HEK293T (cell line): ENCODE measurements around the gene SPDEF.

Source experiments
- BHLHE40 ChIP-seq: fragments of 450-650 bp; IDR thresholded peaks from 2 replicates; pipeline ENCODE4 v1.6.1; 2016; ENCODE audit warnings: mild to moderate bottlenecking, moderate library complexity, borderline replicate concordance
- ELF4 ChIP-seq: fragments of 450-650 bp; IDR thresholded peaks from 2 replicates; pipeline ENCODE4 v1.6.1; 2017; ENCODE audit warnings: antibody characterized with exemption
- FOXA1 ChIP-seq: fragments of 450-650 bp; IDR thresholded peaks from 2 replicates; pipeline ENCODE4 v1.6.1; 2016; ENCODE audit warnings: mild to moderate bottlenecking
- FOXK2 ChIP-seq: fragments of 450-650 bp; IDR thresholded peaks from 2 replicates; pipeline ENCODE4 v1.6.1; 2016; ENCODE audit warnings: mild to moderate bottlenecking
- FOXM1 ChIP-seq: fragments of 450-650 bp; IDR thresholded peaks from 2 replicates; pipeline ENCODE4 v1.6.1; 2017; ENCODE audit warnings: mild to moderate bottlenecking, borderline replicate concordance
- HDGF ChIP-seq: fragments of 450-650 bp; IDR thresholded peaks from 2 replicates; pipeline ENCODE4 v1.6.1; 2017; ENCODE audit warnings: antibody characterized with exemption, borderline replicate concordance
- L3MBTL2 ChIP-seq: fragments of 450-650 bp; conservative IDR thresholded peaks from 2 replicates; pipeline ENCODE4 v1.6.1; 2016; ENCODE audit warnings: mild to moderate bottlenecking
- LEF1 ChIP-seq: fragments of 450-650 bp; IDR thresholded peaks from 2 replicates; pipeline ENCODE4 v1.6.1; 2017; ENCODE audit warnings: mild to moderate bottlenecking, borderline replicate concordance
- NFRKB ChIP-seq: fragments of 450-650 bp; IDR thresholded peaks from 2 replicates; pipeline ENCODE4 v1.6.1; 2016; ENCODE audit warnings: mild to moderate bottlenecking, moderate library complexity
- PKNOX1 ChIP-seq: fragments of 450-650 bp; IDR thresholded peaks from 2 replicates; pipeline ENCODE4 v1.6.1; 2016
- SP1 ChIP-seq: fragments of 450-650 bp; IDR thresholded peaks from 2 replicates; pipeline ENCODE4 v1.6.1; 2017
- SUZ12 ChIP-seq: fragments of 450-650 bp; IDR thresholded peaks from 2 replicates; pipeline ENCODE4 v1.6.1; 2016; ENCODE audit warnings: mild to moderate bottlenecking

GRCh38 chr6:34596798-34597197 is 40.7 kb upstream of the SPDEF start:
- TF ChIP-seq FOXA1 (no peak), SP1 (no peak), ELF4 (no peak), L3MBTL2 (no peak), BHLHE40 (no peak), FOXK2 (no peak), SUZ12 (no peak), PKNOX1 (no peak), HDGF (no peak), LEF1 (no peak), FOXM1 (no peak), NFRKB (no peak)
